Activated gamma-delta T cell treated with anti-CD3 and anti-CD28 coated beads, Interleukin-2, amount 50 U/mL, for 16 hours (primary cell): ENCODE results near the gene ZFHX2.

Source experiments
- DNase-seq: peaks from one replicate; pipeline ENCODE4 v3.0.0-alpha.2; 2020; ENCODE audit warnings: low read depth

Gene ZFHX2

GRCh38 chr14:23518709-23519108, 32.9 kb downstream of the ZFHX2 start:
- no peak for DNase-seq

GRCh38 chr14:23517650-23518326, 33.8 kb downstream of the ZFHX2 start:
- no peak for DNase-seq

- DNase-seq: no peak
Measured at GRCh38 chr14:23514644-23514957, 37.0 kb downstream of the ZFHX2 start.

- no peak for DNase-seq
Measured at GRCh38 chr14:23513818-23514643, 37.5 kb downstream of the ZFHX2 start.

- DNase-seq: no peak
Measured at GRCh38 chr14:23513005-23513817, 38.4 kb downstream of the ZFHX2 start.

GRCh38 chr14:23512156-23512555, 39.4 kb downstream of the ZFHX2 start:
- no peak for DNase-seq

GRCh38 chr14:23494223-23494622, 57.3 kb downstream of the ZFHX2 start:
- no peak for DNase-seq

GRCh38 chr14:23492618-23493272, 58.8 kb downstream of the ZFHX2 start:
- no peak for DNase-seq

- DNase-seq: no peak
Measured at GRCh38 chr14:23487216-23487615, 64.3 kb downstream of the ZFHX2 start.

- DNase-seq: no peak
Measured at GRCh38 chr14:23486036-23486435, 65.5 kb downstream of the ZFHX2 start.

GRCh38 chr14:23485326-23485725, 66.2 kb downstream of the ZFHX2 start:
- DNase-seq: no peak

GRCh38 chr14:23483236-23483854, 68.2 kb downstream of the ZFHX2 start:
- DNase-seq: no peak

GRCh38 chr14:23482823-23483148, 68.8 kb downstream of the ZFHX2 start:
- no peak for DNase-seq

- DNase-seq: no peak
Measured at GRCh38 chr14:23481979-23482822, 69.4 kb downstream of the ZFHX2 start.

- DNase-seq: no peak
Measured at GRCh38 chr14:23481362-23481970, 70.1 kb downstream of the ZFHX2 start.

GRCh38 chr14:23478109-23478759, 73.3 kb downstream of the ZFHX2 start:
- DNase-seq: peak; percentile 34

- no peak for DNase-seq
Measured at GRCh38 chr14:23470947-23471346, 80.6 kb downstream of the ZFHX2 start.
